HG02885 (cell line): ENCODE data around the gene APBA3.

Source experiments
- ATAC-seq: cut with Tn5 transposase; IDR thresholded peaks from one replicate; pipeline ENCODE4 v1.9.1; 2021; ENCODE audit warnings: mild to moderate bottlenecking; ENCODE audit not compliant: unreplicated experiment, poor library complexity

Gene APBA3

GRCh38 chr19:3753631-3754410, 7.7 kb downstream of the APBA3 start:
- ATAC-seq: no peak

DNA sequence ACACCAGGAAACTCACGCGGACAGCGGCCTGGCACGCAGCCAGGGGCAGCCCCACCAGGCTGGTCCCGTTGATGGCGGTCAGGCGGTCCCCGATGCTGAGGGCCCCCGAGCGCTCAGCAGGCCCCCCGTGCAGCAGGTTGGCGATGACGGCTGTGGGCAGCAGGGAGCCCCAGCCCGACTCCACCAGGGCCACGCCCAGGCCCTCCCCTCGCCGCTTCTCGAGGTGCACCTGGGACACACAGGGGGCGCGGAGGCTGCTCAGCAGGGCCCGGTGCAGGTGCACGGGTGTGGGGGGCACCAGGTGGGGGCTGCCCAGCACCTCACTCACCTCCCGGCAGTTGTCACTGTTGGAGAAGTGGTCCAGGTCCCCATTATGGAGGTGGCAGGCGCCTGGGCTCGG, 9.0 kb downstream of the APBA3 start:
- no peak for ATAC-seq

DNA sequence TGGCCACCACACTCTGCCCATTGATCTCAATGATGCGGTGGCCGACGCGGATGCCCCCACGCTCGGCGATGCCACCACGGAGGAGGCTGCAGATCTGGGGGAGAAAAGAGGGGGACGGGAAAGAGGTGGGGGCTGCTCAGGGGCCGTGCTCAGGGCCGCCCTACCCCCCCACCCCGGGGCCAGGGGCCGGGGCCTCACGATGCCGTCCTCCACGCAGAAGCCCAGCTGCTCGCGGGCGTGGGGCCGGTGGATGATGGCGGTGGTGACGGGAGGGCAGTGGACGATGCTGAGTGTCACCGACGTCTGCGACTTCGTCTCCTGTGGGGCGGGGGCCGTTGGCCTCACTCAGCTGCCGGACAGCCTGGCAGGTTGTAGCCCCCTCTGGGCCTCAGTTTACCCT, 10.3 kb downstream of the APBA3 start:
- ATAC-seq: no peak

DNA sequence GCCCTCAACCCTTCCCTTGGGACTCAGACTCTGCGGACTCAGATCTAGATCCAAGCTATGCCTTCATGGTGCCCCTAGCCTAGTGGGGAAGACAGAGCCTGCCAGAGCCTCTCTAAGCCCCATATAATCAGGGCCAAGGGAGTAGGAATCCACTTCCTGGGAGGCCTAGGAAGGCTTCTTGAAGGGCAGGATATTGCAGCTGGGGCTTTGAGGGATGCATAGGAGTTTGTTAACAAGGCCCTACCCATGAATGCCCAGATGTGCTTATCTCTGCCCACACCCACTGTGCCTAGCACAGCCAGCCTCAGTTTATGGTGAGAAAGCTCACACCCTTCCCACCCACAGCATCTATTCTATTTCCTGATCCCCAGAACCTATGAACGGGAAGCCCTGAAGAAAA, 11.3 kb downstream of the APBA3 start:
- ATAC-seq: no peak

- ATAC-seq: no peak
Observed at GRCh38 chr19:3748965-3749364, 12.5 kb downstream of the APBA3 start.

DNA sequence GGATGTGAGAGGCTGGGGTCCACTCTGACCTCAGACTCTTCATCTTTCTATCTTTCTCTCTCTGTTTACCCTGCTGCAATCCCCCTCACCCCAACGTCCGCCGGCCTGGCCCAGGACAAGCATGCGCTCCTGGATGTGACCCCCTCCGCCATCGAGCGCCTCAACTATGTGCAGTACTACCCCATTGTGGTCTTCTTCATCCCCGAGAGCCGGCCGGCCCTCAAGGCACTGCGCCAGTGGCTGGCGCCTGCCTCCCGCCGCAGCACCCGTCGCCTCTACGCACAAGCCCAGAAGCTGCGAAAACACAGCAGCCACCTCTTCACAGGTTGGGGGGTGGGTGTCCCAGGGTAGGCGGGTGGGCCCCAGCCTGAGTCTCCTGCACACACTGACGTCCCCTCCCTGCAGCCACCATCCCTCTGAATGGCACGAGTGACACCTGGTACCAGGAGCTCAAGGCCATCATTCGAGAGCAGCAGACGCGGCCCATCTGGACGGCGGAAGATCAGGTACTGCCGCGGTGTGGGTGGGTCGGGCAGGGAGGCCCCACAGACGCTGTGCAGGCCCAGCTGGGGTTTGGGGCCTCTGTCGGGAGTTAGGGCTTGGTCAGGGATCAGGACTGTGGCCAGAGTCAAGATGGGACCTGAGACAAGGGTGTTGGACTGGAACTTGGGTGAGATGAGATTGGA, 15.0 kb downstream of the APBA3 start:
- no peak for ATAC-seq

- ATAC-seq: no peak
Observed at GRCh38 chr19:3745363-3746045, 16.0 kb downstream of the APBA3 start.

DNA sequence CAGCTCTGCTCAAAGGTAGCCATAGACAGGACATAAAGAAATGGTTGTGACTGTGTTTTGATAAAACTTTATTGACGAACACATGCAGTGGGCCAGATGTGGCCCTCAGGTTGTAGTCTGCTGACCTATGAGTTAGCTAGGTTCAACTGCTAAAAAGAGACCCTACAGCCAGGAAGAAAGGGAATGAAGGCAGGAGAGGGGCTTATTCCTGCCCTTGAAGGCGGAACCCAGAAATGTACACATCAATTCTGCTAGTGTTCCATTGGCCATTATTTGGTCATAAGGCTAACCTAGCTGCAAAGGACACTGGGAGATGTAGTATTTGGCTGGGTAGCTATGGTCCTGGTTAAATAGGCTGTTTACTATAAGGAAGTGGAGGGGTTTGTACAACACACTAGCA, 18.0 kb downstream of the APBA3 start:
- no peak for ATAC-seq

DNA sequence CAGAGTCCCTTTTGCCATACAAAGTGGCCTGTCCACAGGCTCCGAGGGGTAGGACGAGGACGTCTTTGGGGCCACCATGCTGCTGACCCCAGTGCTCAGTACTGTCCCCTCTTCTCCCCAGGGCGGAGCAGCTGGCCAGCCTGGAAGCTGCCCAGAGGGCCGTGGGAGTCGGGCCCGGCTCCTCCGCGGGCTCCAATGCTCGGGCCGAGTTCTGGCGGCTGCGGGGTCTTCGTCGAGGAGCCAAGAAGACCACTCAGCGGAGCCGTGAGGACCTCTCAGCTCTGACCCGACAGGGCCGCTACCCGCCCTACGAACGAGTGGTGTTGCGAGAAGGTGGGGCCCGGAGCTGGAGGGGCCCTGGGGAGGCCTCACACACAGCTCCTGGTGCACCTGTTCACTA, 21.1 kb downstream of the APBA3 start:
- ATAC-seq: no peak

DNA sequence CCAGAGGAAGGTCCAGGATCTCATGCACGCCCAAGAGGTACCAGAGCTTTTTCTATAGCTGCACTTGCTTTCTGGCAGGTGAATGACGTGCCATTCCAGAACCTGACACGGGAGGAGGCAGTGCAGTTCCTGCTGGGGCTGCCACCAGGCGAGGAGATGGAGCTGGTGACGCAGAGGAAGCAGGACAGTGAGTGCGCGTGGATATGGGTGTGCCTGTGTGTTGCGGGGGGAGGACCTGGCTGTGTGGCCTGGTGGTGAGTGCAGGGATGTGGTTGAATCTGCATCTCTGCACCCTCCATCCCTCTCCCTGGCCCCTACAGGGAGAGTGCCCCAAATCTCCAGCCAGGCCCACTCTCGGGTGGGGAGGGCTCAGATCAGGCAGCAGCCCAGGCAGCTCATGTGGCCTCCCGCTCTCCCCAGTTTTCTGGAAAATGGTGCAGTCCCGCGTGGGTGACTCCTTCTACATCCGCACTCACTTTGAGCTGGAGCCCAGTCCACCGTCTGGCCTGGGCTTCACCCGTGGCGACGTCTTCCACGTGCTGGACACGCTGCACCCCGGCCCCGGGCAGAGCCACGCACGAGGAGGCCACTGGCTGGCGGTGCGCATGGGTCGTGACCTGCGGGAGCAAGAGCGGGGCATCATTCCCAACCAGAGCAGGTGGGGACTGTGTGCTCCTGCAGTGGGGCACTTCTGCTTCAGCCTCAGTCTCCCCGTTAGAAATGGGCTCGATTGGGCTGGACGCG, 22.8 kb downstream of the APBA3 start:
- ATAC-seq: no peak

- ATAC-seq: no peak
Observed at GRCh38 chr19:3737487-3738205, 23.8 kb downstream of the APBA3 start.

GRCh38 chr19:3736106-3736724, 25.3 kb downstream of the APBA3 start:
- ATAC-seq: no peak

- ATAC-seq: no peak
Observed at GRCh38 chr19:3734310-3734600, 27.2 kb downstream of the APBA3 start.

DNA sequence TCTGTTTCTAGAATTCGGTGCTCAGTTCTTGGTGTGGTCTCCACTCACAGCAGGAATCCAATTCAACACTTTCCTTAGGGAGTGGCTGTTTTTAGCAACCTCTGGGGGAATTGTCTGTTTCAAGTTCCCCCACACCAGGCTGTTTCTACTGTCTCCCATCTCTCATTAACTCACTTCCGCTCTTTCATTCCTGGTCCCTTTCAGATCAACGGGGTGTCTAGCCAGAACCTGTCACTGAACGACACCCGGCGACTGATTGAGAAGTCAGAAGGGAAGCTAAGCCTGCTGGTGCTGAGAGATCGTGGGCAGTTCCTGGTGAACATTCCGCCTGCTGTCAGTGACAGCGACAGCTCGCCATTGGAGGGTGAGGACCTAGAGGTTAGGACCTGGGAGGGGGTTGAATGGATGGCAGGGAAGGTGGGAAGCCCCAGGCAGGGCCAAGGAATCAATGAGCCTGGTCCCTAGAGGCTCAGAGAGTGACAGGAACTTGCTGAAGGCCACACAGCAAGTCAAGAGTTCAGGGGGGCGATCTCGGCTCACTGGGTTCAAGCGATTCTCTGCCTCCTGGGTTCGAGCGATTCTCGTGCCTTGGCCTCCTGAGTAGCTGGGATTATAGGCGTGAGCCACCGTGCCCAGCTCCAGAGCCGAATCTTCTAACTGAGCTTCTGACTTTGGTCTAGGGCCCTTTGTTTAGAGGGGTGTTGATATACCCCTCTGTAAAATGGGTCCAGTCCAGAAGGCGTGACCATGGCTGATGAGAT, 27.8 kb downstream of the APBA3 start:
- no peak for ATAC-seq

DNA sequence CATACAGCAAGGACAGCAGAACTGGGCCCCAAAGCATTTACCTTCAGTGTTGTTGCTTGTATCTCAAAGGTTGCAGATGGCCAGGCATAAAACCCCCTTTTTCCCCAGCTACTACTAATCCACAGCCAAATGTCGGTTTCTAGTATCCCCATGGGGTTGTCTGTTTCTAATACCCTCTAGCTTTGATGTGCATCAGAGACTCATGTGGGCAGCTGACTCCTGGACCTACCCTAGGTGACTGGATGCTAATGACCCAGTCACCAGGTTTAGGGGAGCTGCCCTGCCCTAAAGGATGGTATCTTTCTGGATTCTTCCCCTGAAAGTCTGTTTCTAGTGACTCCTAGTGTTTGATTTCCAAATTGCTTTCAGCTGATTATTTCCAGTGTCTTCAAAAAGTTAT, 29.4 kb downstream of the APBA3 start:
- ATAC-seq: no peak

GRCh38 chr19:3730457-3730958, 31.0 kb downstream of the APBA3 start:
- no peak for ATAC-seq

GRCh38 chr19:3725640-3726310, 35.7 kb downstream of the APBA3 start:
- ATAC-seq: no peak

- no peak for ATAC-seq
Observed at GRCh38 chr19:3725121-3725520, 36.4 kb downstream of the APBA3 start.
